Activated CD4-positive, alpha-beta memory T cell treated with anti-CD3 and anti-CD28 coated beads, Interleukin-2, amount 10 ng/mL, durations not matched to agents 7 days and 5 days (primary cell): Measurements from ENCODE around the gene SCYGR7. TPM values are rescaled to one million over a fixed set of nuclear protein-coding genes. Genes with fewer than 3 reads are reported as not detected.

Experiments used
- CTCF ChIA-PET: fragments of 350-600 bp; sonication (Branson Sonifier 250); formaldehyde crosslinking; loops from one replicate; lab custom pipeline; 2021; ENCODE audit warnings: antibody characterized with exemption, inconsistent platforms; lab: Charles Lee
- POLR2A ChIA-PET: fragments of 350-600 bp; sonication (Branson Sonifier 250); formaldehyde crosslinking; loops from one replicate; lab custom pipeline; 2021; ENCODE audit warnings: antibody characterized with exemption; lab: Charles Lee
- DNase-seq: peaks from one replicate; pipeline ENCODE4 v3.0.0-alpha.2; 2020
- H3K27ac Mint-ChIP-seq: one replicate; pipeline ENCODE4 v1.8.0; 2021; ENCODE audit warnings: mild to moderate bottlenecking, mixed read lengths
- H3K27me3 Mint-ChIP-seq: one replicate; pipeline ENCODE4 v1.8.0; 2021; ENCODE audit warnings: mixed read lengths
- H3K36me3 Mint-ChIP-seq: one replicate; pipeline ENCODE4 v1.8.0; 2021; ENCODE audit warnings: low read depth, mixed read lengths
- H3K4me1 Mint-ChIP-seq: one replicate; pipeline ENCODE4 v1.8.0; 2021; ENCODE audit warnings: mixed read lengths
- H3K4me3 Mint-ChIP-seq: one replicate; pipeline ENCODE4 v1.8.0; 2021; ENCODE audit warnings: mild to moderate bottlenecking, mixed read lengths
- H3K9me3 Mint-ChIP-seq: one replicate; pipeline ENCODE4 v1.8.0; 2021; ENCODE audit warnings: mixed read lengths
- total RNA-seq, 2 experiments: library from RNA; stranded (reverse); gene quantifications; one replicate each; pipeline ENCODE4 v1.2.3, GENCODE V29; 2021

SCYGR7 gene, protein sequence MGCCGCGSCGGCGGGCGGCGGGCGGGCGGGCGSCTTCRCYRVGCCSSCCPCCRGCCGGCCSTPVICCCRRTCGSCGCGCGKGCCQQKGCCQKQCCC
- total RNA-seq, result not detected

DNA sequence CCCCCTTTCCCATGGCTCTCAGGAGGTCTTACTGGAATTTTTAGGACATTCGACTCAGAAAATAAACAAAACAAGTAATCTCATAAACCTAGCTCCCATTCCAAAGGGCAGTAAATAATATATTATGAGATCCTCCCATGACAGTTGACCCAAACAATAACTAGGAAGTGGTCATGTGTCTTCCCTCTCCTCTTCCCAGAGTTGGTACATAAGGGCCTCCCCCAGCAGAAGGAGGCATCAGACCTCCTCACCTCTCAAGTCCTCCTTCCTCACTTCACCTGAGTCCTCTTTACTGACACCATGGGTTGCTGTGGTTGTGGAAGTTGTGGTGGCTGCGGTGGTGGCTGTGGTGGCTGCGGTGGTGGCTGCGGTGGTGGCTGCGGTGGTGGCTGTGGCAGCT is at the start of gene SCYGR7:
TSS of gene SCYGR7 (plus strand) at position 301 of the 400 bp plus-strand sequence. CDS start at position 301, 0 bp downstream.
- ChIA-PET CTCF (no interaction called here), POLR2A (no interaction called here)
- no peak within 1 kb of the TSS for H3K4me3 Mint-ChIP-seq
- no peaks in the 10 kb centered on the region for H3K4me1 Mint-ChIP-seq
- H3K9me3 Mint-ChIP-seq, result no peaks in the 10 kb centered on the region
- no peak for DNase-seq
- no peak within 1 kb of the TSS for H3K27ac Mint-ChIP-seq
- peaks cover 2% of the 10 kb centered on the region for H3K27me3 Mint-ChIP-seq
- H3K36me3 Mint-ChIP-seq, result no peaks in the 10 kb centered on the region

DNA sequence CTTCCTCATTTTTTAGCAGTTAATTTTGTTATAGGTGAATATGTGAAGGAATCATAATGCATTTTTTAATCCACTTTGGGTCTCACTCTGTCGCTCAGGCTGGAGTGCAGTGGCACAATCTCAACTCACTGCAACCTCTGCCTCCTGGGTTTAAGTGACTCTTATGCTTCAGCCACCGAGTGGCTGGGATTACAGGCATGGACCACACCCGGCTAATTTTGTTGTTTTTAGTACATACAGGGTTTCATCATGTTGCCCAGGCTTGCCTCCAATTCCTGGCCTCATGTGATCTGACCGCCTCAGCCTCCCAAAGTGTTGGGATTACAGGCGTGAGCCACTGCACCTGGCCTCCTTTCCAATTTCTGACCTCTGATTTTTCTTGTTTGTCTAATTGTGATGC is 43.9 kb upstream of the SCYGR7 start:
- Mint-ChIP-seq H3K9me3 (no peaks in the 10 kb centered on the region), H3K27ac (no peak overlapping the region), H3K4me3 (no peak overlapping the region), H3K36me3 (no peaks in the 10 kb centered on the region), H3K4me1 (no peaks in the 10 kb centered on the region), H3K27me3 (peaks cover 7% of the 10 kb centered on the region)
- ChIA-PET CTCF (no interaction called here), POLR2A (no interaction called here)
- DNase-seq, result no peak

DNA sequence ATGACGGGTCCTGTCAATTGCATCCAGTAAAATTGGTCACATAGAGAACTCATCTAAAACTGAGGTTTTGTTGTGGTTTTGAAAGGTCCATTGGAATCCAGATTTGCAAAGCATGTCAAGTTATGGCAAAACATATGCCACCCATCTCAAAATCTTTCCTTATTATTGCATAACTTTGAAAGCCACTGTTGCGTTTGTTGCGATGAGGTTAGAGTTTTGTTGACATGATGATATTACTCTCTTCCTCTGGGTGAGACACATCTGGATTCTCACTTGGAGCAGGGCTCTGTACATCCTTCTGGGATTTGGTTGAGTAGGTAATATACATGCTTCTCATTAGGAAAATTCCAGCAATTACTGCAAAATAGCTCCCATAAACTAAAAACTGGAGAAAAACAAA is 40.9 kb upstream of the SCYGR7 start:
- ChIA-PET POLR2A (no interaction called here), CTCF (interaction anchor here (1.2 kb wide), 1 partner anchor 79 kb away, joined by 3 read pairs; no protein-coding TSS in a partner anchor)
- H3K27ac Mint-ChIP-seq, result no peak overlapping the region
- no peaks in the 10 kb centered on the region for H3K4me1 Mint-ChIP-seq
- no peak overlapping the region for H3K4me3 Mint-ChIP-seq
- H3K36me3 Mint-ChIP-seq, result no peaks in the 10 kb centered on the region
- H3K9me3 Mint-ChIP-seq, result no peaks in the 10 kb centered on the region
- no peak for DNase-seq
- H3K27me3 Mint-ChIP-seq, result peaks cover 9% of the 10 kb centered on the region

DNA sequence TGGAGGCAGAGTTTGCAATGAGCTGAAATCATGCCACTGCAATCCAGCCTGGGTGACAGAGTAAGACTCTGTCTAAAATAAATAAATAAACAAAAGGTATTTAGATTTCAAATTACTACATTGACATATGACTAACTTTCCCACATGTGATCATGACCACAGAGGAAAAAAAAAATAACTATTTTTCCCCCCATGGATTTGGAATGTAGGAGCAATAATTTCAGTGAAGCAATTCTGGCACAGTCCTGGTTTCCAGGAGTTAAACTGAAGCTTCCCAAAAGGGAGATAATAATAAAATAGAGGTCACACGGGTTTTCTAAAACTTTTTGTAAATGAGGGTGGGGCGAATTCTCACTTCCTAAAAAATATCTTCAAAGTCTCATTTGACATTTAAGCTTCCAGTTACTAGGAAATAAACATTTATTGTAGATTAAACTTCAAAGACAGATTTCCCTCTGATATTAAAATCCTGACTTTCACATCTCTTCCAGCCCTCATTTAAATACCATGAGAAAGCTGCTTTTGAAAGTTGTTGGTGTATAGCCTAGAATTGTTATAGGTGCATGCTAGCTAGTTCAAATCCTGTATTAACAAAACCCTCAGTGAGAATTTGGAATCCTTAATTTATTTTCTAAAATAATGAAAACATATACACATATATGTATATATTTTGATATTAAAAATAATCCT is 31.0 kb upstream of the SCYGR7 start:
- H3K27me3 Mint-ChIP-seq, result peaks cover 8% of the 10 kb centered on the region
- H3K36me3 Mint-ChIP-seq, result no peaks in the 10 kb centered on the region
- no peaks in the 10 kb centered on the region for H3K4me1 Mint-ChIP-seq
- ChIA-PET CTCF (interaction anchor here (1.0 to 1.7 kb wide), 2 partner anchors 39 to 69 kb away, joined by 3 to 4 read pairs; no protein-coding TSS in a partner anchor), POLR2A (no interaction called here)
- no peak overlapping the region for H3K27ac Mint-ChIP-seq
- H3K4me3 Mint-ChIP-seq, result no peak overlapping the region
- no peak for DNase-seq
- H3K9me3 Mint-ChIP-seq, result no peaks in the 10 kb centered on the region

DNA sequence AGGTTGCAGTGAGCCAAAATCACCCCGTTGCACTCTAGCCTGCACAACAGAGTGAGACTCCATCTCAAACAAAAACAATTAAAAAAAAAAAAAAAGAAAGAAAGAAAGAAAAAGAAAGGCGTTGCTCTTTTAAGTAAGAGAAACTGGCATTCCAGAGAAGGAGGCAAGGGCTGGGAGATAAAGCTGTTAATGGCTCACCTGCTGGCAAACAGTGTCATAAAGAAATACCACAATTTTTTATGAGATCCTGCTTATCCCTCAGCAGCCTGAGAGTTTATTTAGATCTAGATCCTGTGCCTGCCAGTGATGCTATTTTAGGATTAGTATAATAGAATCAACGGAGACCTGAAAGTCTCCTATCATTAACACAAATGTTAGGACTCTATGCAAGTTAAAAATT is 26.6 kb upstream of the SCYGR7 start:
- H3K27me3 Mint-ChIP-seq, result peaks cover 2% of the 10 kb centered on the region
- POLR2A ChIA-PET, result no interaction called here
- DNase-seq, result no peak
- H3K4me1 Mint-ChIP-seq, result no peaks in the 10 kb centered on the region
- H3K9me3 Mint-ChIP-seq, result no peaks in the 10 kb centered on the region
- H3K4me3 Mint-ChIP-seq, result no peak overlapping the region
- no peak overlapping the region for H3K27ac Mint-ChIP-seq
- CTCF ChIA-PET, result no interaction called here
- H3K36me3 Mint-ChIP-seq, result no peaks in the 10 kb centered on the region

DNA sequence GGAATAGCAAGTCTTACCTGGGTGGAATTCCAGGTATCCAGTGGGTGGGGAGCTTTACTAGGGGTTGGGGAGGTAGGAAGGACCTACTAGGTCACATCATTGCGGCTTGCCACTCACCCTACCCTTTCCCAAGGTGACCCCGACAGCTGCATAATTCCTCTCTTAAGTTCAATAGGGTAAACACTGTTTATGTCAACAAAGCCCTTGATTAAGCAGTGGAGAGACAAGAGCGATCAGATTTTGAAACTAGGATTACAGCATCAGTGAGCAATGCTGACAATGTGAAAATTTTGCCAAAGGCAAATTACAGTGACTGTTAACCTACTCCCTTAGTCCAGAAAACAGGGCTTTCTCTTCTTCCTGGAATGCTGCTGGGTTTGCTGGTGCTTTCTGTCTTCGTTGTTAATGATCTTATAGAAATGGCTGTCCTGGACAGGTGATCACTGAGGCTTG is 24.8 kb upstream of the SCYGR7 start:
- CTCF ChIA-PET, result no interaction called here
- no peaks in the 10 kb centered on the region for H3K36me3 Mint-ChIP-seq
- POLR2A ChIA-PET, result no interaction called here
- no peak for DNase-seq
- peaks cover 4% of the 10 kb centered on the region for H3K27me3 Mint-ChIP-seq
- H3K4me3 Mint-ChIP-seq, result no peak overlapping the region
- no peak overlapping the region for H3K27ac Mint-ChIP-seq
- no peaks in the 10 kb centered on the region for H3K9me3 Mint-ChIP-seq
- H3K4me1 Mint-ChIP-seq, result no peaks in the 10 kb centered on the region

DNA sequence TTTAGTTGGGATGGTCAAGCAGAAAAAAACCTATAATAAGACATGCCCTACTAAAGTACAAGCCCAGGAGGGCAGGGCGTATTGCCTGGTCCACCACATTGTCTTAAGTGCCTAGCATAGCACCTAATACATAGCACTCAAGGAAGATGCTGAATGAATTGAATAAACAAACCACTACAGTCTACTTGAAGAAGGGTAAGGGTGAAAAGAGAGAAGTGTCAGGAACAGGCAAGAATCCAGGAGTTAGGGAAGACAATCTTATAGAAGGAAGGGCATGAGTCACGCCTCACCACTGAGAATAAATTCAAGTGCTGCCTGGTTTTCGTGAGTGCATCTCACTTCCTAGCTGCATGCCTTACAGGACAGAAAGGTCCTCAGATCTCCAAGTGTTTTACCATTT is 24.2 kb upstream of the SCYGR7 start:
- no peak for DNase-seq

DNA sequence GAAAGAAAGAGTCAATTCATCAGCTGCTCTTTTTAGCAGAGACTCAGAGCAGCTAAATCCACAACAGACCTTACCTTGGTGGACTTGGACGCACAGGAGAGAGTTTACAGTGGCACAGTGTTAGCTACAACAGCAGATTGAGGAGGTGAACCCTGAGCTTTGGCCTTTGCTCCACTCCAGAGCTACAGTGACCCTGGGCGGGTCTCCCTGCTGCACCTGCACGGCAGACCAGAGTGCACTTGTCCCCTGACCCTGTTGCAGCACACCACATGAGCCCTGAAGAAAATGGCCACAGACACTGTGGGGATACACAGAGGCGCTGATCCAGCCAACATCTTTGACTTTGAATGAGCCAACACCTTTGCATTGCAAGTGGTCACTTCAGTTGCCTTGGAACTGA is 21.3 kb upstream of the SCYGR7 start:
- no peaks in the 10 kb centered on the region for H3K9me3 Mint-ChIP-seq
- H3K27me3 Mint-ChIP-seq, result peaks cover 4% of the 10 kb centered on the region
- no peak overlapping the region for H3K4me3 Mint-ChIP-seq
- ChIA-PET CTCF (no interaction called here), POLR2A (no interaction called here)
- H3K4me1 Mint-ChIP-seq, result no peaks in the 10 kb centered on the region
- DNase-seq, result no peak
- H3K36me3 Mint-ChIP-seq, result no peaks in the 10 kb centered on the region
- H3K27ac Mint-ChIP-seq, result no peak overlapping the region

More for the DNA sequence above, 24.2 kb upstream of the SCYGR7 start:
- ChIA-PET CTCF (no interaction called here), POLR2A (no interaction called here)
- no peak overlapping the region for H3K4me3 Mint-ChIP-seq
- H3K36me3 Mint-ChIP-seq, result no peaks in the 10 kb centered on the region
- H3K9me3 Mint-ChIP-seq, result no peaks in the 10 kb centered on the region
- no peaks in the 10 kb centered on the region for H3K4me1 Mint-ChIP-seq
- no peak overlapping the region for H3K27ac Mint-ChIP-seq
- H3K27me3 Mint-ChIP-seq, result peaks cover 4% of the 10 kb centered on the region

DNA sequence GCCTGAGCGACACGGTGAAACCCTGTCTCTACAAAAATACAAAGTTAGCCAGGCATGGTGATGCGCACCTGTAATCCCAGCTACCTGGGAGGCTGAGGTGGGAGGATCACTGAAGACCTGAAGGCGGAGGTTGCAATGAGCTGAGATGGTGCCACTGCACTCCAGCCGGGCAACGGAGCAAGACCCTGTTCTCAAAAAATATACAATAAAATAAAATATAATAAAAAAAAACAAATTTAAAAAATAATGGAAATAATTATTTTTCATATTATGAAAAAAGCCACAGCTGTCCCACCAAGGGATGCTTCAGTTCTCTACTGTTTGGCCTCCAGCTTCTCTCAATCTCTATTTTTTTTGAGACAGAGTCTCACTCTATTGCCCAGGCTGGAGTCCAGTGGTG is 20.7 kb upstream of the SCYGR7 start:
- peaks cover 4% of the 10 kb centered on the region for H3K27me3 Mint-ChIP-seq
- no peak for DNase-seq
- POLR2A ChIA-PET, result no interaction called here
- CTCF ChIA-PET, result no interaction called here
- H3K27ac Mint-ChIP-seq, result no peak overlapping the region
- H3K9me3 Mint-ChIP-seq, result no peaks in the 10 kb centered on the region
- H3K4me1 Mint-ChIP-seq, result no peaks in the 10 kb centered on the region
- H3K4me3 Mint-ChIP-seq, result no peak overlapping the region
- H3K36me3 Mint-ChIP-seq, result no peaks in the 10 kb centered on the region

DNA sequence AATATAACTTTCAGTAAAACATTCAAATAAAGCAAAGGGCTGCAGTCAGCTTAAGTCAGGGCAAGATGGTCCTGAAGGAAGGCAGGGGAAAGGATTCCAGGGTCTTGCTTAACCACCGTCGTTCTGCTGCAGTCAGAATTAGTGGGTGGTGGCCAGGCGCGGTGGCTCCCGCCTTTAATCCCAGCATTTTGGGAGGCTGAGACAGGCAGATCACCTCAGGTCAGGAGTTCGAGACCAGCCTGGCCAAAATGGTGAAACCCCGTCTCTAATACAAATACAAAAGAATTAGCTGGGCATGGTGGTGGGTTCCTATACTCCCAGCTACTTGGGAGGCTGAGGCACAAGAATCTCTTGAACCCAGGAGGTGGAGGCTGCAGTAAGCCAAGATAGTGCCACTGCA is 17.1 kb upstream of the SCYGR7 start:
- DNase-seq, result no peak
- CTCF ChIA-PET, result no interaction called here
- H3K27ac Mint-ChIP-seq, result no peak overlapping the region
- no peaks in the 10 kb centered on the region for H3K36me3 Mint-ChIP-seq
- H3K9me3 Mint-ChIP-seq, result no peaks in the 10 kb centered on the region
- H3K4me3 Mint-ChIP-seq, result no peak overlapping the region
- POLR2A ChIA-PET, result no interaction called here
- H3K4me1 Mint-ChIP-seq, result no peaks in the 10 kb centered on the region
- peaks cover 4% of the 10 kb centered on the region for H3K27me3 Mint-ChIP-seq

DNA sequence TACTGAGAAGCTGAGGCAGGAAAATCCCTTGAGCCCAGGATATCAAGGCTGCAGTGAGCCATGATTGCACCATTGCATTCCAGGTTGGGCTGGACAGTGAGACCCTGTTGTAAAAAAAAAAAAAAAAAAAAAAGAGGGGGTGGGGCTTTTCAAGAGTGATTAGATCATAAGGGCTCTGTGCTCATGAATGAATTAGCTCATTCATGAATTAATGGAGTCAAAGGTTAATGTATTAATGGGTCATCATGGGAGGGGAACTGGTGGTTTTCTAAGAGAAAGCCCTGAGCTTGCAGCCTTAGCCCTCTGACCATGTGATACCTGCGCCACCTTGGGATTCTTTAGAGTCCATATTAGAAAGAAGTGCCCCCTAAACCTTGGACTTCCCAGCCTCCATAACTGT is 14.8 kb upstream of the SCYGR7 start:
- Mint-ChIP-seq H3K9me3 (no peaks in the 10 kb centered on the region), H3K4me1 (no peaks in the 10 kb centered on the region), H3K36me3 (no peaks in the 10 kb centered on the region), H3K4me3 (no peak overlapping the region), H3K27ac (no peak overlapping the region), H3K27me3 (peaks cover 9% of the 10 kb centered on the region)
- no peak for DNase-seq
- ChIA-PET POLR2A (no interaction called here), CTCF (interaction anchor here (0.6 kb wide), 1 partner anchor 45 kb away, joined by 3 read pairs; no protein-coding TSS in a partner anchor)

DNA sequence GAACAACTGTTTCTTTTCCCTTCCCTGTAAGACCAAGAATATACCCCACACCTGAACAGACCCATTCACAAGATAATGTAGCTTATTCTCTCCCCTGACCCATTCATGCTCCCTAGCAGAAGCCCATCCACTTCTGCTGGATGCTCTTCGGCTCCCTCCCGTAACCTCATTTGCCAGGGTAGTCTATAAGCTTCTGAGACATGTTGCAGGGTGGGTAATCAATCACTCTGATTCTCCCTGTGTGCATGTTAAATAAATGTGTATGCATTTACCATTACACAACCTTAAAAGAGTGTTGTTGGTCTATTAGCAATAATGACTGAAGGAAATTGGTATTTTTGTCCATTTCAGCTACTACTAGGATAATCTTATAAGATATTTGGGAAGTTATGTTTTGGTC is 11.6 kb upstream of the SCYGR7 start:
- no peak overlapping the region for H3K27ac Mint-ChIP-seq
- peaks cover 9% of the 10 kb centered on the region for H3K27me3 Mint-ChIP-seq
- DNase-seq, result no peak
- ChIA-PET CTCF (interaction anchor here (0.7 kb wide), 3 partner anchors 41 to 683 kb away, joined by 3 to 5 read pairs (median 4); no protein-coding TSS in a partner anchor), POLR2A (no interaction called here)
- H3K4me1 Mint-ChIP-seq, result no peaks in the 10 kb centered on the region
- no peaks in the 10 kb centered on the region for H3K36me3 Mint-ChIP-seq
- H3K4me3 Mint-ChIP-seq, result no peak overlapping the region
- no peaks in the 10 kb centered on the region for H3K9me3 Mint-ChIP-seq

DNA sequence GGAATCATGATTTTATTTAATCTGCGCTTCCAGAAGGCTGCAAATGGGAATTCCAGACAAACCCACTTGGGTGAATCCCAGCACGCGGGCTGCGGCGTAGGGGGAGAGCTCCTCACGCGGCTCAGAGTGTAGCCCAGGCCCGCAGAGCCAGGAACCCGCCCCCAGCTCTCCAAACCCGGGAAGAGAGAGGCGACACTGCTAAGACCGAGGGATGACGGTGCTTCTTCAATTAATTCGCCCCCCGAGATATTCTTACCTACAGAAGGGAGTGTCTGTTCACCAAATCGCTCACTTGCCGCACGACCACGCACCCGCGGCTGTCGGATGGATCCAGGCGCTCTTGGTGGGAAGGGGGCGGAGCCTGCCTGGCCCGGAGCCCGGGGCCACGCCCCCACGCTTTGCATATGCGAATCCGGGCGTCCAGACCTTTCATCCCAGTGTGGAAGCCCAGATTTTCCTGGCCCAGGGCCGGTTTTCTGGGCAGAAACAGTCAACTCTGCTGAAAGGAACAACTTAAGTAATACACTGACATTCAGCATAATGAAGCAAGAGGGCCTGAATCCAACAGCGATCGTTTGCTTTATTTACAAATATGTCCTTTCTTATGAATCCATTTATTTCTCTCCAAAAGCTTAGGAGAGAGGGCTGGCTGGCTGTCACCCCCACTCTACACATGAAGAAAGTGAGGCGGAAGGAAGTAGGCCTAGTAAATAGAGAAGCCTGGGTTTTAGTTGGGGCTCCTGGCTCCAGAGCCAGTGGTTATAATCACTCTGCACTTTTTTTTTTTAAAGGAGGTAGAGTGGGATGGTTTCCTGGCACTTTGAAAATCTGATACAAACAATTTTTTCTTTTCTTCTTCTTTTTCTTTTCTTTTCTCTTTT is 10.2 kb upstream of the SCYGR7 start, which contains the start of gene SLC19A3:
TSS of gene SLC19A3 (minus strand) at position 342 of the 881 bp plus-strand sequence. CDS start 15,710 bp downstream, outside the sequence.
- Mint-ChIP-seq H3K9me3 (no peaks in the 10 kb centered on the region), H3K4me1 (no peaks in the 10 kb centered on the region), H3K27me3 (peaks cover 11% of the 10 kb centered on the region), H3K36me3 (no peaks in the 10 kb centered on the region), H3K4me3 (no peak within 1 kb of the TSS), H3K27ac (no peak within 1 kb of the TSS)
- POLR2A ChIA-PET, result no interaction called here
- DNase-seq, result no peak
- CTCF ChIA-PET, result no interaction called here
